Hepatocyte (in vitro differentiated cells): ENCODE results near the gene MAP3K20.
"Not testable (repeated sequence)": the region's sequence is repeated elsewhere in the genome, so short reads cannot be mapped to it uniquely, and the experiment has no call there.

Experiments
- EZH2 ChIP-seq: fragments of 200-600 bp; sonication (generic); IDR thresholded peaks from 2 replicates; pipeline ENCODE4 v1.6.1; 2016; ENCODE audit warnings: antibody characterized with exemption, mild to moderate bottlenecking, borderline replicate concordance
- EZH2phosphoT487 ChIP-seq: fragments of 200-600 bp; sonication (generic); IDR thresholded peaks from one replicate; pipeline ENCODE4 v1.6.1; 2018; ENCODE audit warnings: antibody characterized with exemption, mild to moderate bottlenecking, low read depth, moderate library complexity; ENCODE audit not compliant: unreplicated experiment, severe bottlenecking
- TF ChIP-seq, protein P1 (sequence below): fragments of 200-600 bp; sonication (generic); IDR thresholded peaks from 2 replicates; pipeline ENCODE4 v1.5.1; 2016; ENCODE audit warnings: antibody characterized with exemption, mild to moderate bottlenecking; ENCODE audit not compliant: poor library complexity

DNA sequence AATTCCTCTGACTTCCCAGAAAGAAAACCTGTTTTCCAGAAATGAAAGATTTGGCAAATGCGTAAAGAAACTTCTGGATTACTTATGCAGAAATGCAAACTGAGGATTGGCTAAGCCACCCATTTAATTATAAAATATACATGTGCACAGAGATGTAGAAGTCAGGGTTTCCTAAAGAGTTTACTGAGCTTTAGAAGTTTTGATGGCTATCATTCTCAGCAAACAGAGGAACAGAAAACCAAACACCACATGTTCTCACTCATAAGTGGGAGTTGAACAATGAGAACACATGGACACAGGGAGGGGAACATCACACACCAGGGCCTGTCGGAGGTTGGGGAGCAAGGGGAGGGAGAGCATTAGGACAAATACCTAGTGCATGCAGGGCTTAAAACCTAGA lies 37.4 kb upstream of the MAP3K20 start:
- TF ChIP-seq, protein P1, sequence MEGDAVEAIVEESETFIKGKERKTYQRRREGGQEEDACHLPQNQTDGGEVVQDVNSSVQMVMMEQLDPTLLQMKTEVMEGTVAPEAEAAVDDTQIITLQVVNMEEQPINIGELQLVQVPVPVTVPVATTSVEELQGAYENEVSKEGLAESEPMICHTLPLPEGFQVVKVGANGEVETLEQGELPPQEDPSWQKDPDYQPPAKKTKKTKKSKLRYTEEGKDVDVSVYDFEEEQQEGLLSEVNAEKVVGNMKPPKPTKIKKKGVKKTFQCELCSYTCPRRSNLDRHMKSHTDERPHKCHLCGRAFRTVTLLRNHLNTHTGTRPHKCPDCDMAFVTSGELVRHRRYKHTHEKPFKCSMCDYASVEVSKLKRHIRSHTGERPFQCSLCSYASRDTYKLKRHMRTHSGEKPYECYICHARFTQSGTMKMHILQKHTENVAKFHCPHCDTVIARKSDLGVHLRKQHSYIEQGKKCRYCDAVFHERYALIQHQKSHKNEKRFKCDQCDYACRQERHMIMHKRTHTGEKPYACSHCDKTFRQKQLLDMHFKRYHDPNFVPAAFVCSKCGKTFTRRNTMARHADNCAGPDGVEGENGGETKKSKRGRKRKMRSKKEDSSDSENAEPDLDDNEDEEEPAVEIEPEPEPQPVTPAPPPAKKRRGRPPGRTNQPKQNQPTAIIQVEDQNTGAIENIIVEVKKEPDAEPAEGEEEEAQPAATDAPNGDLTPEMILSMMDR = not testable (repeated sequence)
- not testable (repeated sequence) for TF ChIP-seq EZH2, EZH2phosphoT487
